HG03558 (cell line): ENCODE results near the gene SSMEM1.
"Not testable (repeated sequence)": the region's sequence is repeated elsewhere in the genome, so short reads cannot be mapped to it uniquely, and the experiment has no call there.

Experiments used
- ATAC-seq: cut with Tn5 transposase; IDR thresholded peaks from one replicate; pipeline ENCODE4 v1.9.1; 2021; ENCODE audit warnings: moderate number of reproducible peaks; ENCODE audit not compliant: unreplicated experiment; ENCODE audit errors: extremely low read depth

SSMEM1 gene

GRCh38 chr7:130207642-130208041 lies at the start of gene SSMEM1:
Gene SSMEM1, plus strand, starts transcription at chr7:130207860. Its CDS starts 51 bp downstream, at chr7:130207911.
- no peak for ATAC-seq

GRCh38 chr7:130160023-130160422 lies 47.6 kb upstream of the SSMEM1 start:
- ATAC-seq = no peak

GRCh38 chr7:130160455-130160854 lies 47.2 kb upstream of the SSMEM1 start:
- no peak for ATAC-seq

- ATAC-seq = no peak
Observed at GRCh38 chr7:130162196-130162595, 45.5 kb upstream of the SSMEM1 start.

GRCh38 chr7:130174237-130174959 lies 33.3 kb upstream of the SSMEM1 start:
- no peak for ATAC-seq

- ATAC-seq = no peak
Observed at GRCh38 chr7:130178251-130178650, 29.4 kb upstream of the SSMEM1 start.

GRCh38 chr7:130179631-130180030 lies 28.0 kb upstream of the SSMEM1 start:
- ATAC-seq = no peak

- ATAC-seq = no peak
Observed at GRCh38 chr7:130180571-130181262, 26.9 kb upstream of the SSMEM1 start.

GRCh38 chr7:130181263-130181605 lies 26.4 kb upstream of the SSMEM1 start:
- ATAC-seq = no peak

- peak; percentile 68 for ATAC-seq
Observed at GRCh38 chr7:130182990-130183389, 24.7 kb upstream of the SSMEM1 start.

- not testable (repeated sequence) for ATAC-seq
Observed at GRCh38 chr7:130184349-130184748, 23.3 kb upstream of the SSMEM1 start.

GRCh38 chr7:130187360-130187759 lies 20.3 kb upstream of the SSMEM1 start:
- ATAC-seq = no peak

- no peak for ATAC-seq
Observed at GRCh38 chr7:130189343-130189742, 18.3 kb upstream of the SSMEM1 start.

- no peak for ATAC-seq
Observed at GRCh38 chr7:130191791-130192190, 15.9 kb upstream of the SSMEM1 start.

- no peak for ATAC-seq
Observed at GRCh38 chr7:130195396-130195795, 12.3 kb upstream of the SSMEM1 start.

- ATAC-seq = no peak
Observed at GRCh38 chr7:130196476-130196875, 11.2 kb upstream of the SSMEM1 start.

- no peak for ATAC-seq
Observed at GRCh38 chr7:130197094-130197493, 10.6 kb upstream of the SSMEM1 start.

- ATAC-seq = no peak
Observed at GRCh38 chr7:130201796-130202195, 5.9 kb upstream of the SSMEM1 start.

GRCh38 chr7:130205084-130205947 lies 2.3 kb upstream of the SSMEM1 start, which contains the start of gene TMEM209:
Gene TMEM209, minus strand, starts transcription at chr7:130205406. Its CDS starts 31 bp downstream, at chr7:130205375.
- peak; percentile 93 for ATAC-seq

GRCh38 chr7:130207033-130207432 lies 627 bp upstream of the SSMEM1 start:
- ATAC-seq = no peak

GRCh38 chr7:130208516-130208915 lies 856 bp downstream of the SSMEM1 start:
- no peak for ATAC-seq
